K562 (cell line): ENCODE measurements around the gene TMEM45B. TPM values are rescaled to one million over a fixed set of nuclear protein-coding genes. Genes with fewer than 3 reads are reported as not detected.

ENCODE experiments used
- ATAC-seq: fragments of 200-7000 bp; cut with Tn5 transposase; 3 replicates; pipeline ENCODE4 v1.9.1; 2020; ENCODE audit warnings: moderate library complexity
- BruUV-seq: library from RNA; stranded (reverse); fragments of 400-500 nt; replicated peaks from 2 replicates; lab custom pipeline; 2021; lab: Mats Ljungman, UMichigan
- CTCF ChIA-PET: fragments of 300-600 bp; formaldehyde crosslinking; extraction: SDS; loops from one replicate; lab custom pipeline; 2021; ENCODE audit warnings: low intra/inter-chr PET ratio; lab: Yijun Ruan, JAX
- POLR2A ChIA-PET: fragments of 300-600, 350-650 bp; sonication (Branson Sonifier 250); formaldehyde crosslinking; extraction: SDS; loops from one replicate; lab custom pipeline; 2021; ENCODE audit warnings: antibody characterized with exemption, inconsistent platforms; lab: Yijun Ruan, JAX
- DNase-seq, 4 experiments: peaks; one replicate each; pipeline versions ENCODE4 v3.0.0 to v3.0.0-alpha.2; 2011 to 2018; ENCODE audit warnings: low spot score in 3 of 4, mixed read lengths in 3 of 4; ENCODE audit errors: extremely low read depth in 1 of 4
- FAIRE-seq: peaks from 2 replicates; lab custom pipeline; 2011; peaks lifted over from hg19 to GRCh38; lab: Jason Lieb, UNC
- H2AFZ ChIP-seq: 2 replicates; pipeline ENCODE4 v1.6.0; 2011; ENCODE audit warnings: low read depth, low read length, control low read depth, inconsistent platforms
- H3K27ac ChIP-seq: fragments of 200-600 bp; 3 replicates; pipeline ENCODE4 v1.8.0; 2011; ENCODE audit warnings: low read depth, mild to moderate bottlenecking, control low read depth, inconsistent platforms, low read length, moderate library complexity, mixed read lengths; ENCODE audit errors: extremely low read depth
- H3K27me3 ChIP-seq, 2 experiments: fragments of 300-600 bp in 1 of 2; 2 replicates in 1 of 2; 3 replicates in 1 of 2; pipeline versions ENCODE4 v1.6.0 to v1.8.0; 2011; ENCODE audit warnings: inconsistent platforms in 2 of 2, low read length in 2 of 2, mild to moderate bottlenecking in 1 of 2, mixed read lengths in 1 of 2, moderate library complexity in 1 of 2; ENCODE audit not compliant: control insufficient read depth in 2 of 2, insufficient read depth in 2 of 2
- H3K36me3 ChIP-seq: fragments of 300-600 bp; 3 replicates; pipeline ENCODE4 v1.8.0; 2011; ENCODE audit warnings: mild to moderate bottlenecking, low read length, inconsistent platforms; ENCODE audit not compliant: control insufficient read depth, insufficient read depth
- H3K4me1 ChIP-seq, 2 experiments: fragments of 200-600 bp in 1 of 2; replicated peaks in 1 of 2; 2 replicates in 1 of 2; 3 replicates in 1 of 2; pipeline versions ENCODE4 v1.5.1 to v1.8.0; 2011; ENCODE audit warnings: inconsistent platforms in 2 of 2, low read length in 2 of 2, mild to moderate bottlenecking in 1 of 2, mixed read lengths in 1 of 2, moderate library complexity in 1 of 2; ENCODE audit not compliant: control insufficient read depth in 2 of 2, insufficient read depth in 2 of 2
- H3K4me2 ChIP-seq: 2 replicates; pipeline ENCODE4 v1.6.1; 2011; ENCODE audit warnings: low read length, control low read depth, inconsistent platforms, mixed read lengths; ENCODE audit not compliant: insufficient read depth
- H3K4me3 ChIP-seq: fragments of 200-600 bp; sonication (generic), shearing (Covaris generic); 2 replicates; pipeline ENCODE4 v1.5.1; 2016; ENCODE audit warnings: control low read depth, inconsistent platforms
- H3K79me2 ChIP-seq: fragments of 200-600 bp; 3 replicates; pipeline ENCODE4 v1.8.0; 2011; ENCODE audit warnings: low read length, inconsistent platforms; ENCODE audit not compliant: control insufficient read depth, insufficient read depth
- H3K9ac ChIP-seq, 2 experiments: 2 replicates each; pipeline versions ENCODE4 v1.6.0 to v1.6.1; 2011; ENCODE audit warnings: low read depth in 2 of 2, low read length in 2 of 2, control low read depth in 1 of 2, inconsistent platforms in 1 of 2, mild to moderate bottlenecking in 1 of 2, mixed read lengths in 1 of 2; ENCODE audit not compliant: insufficient read depth in 1 of 2
- H3K9me1 ChIP-seq: one replicate; pipeline ENCODE4 v1.6.0; 2011; ENCODE audit warnings: inconsistent platforms, mild to moderate bottlenecking, low read length, moderate library complexity; ENCODE audit not compliant: control insufficient read depth, insufficient read depth
- H3K9me3 ChIP-seq: replicated peaks from 2 replicates; pipeline ENCODE4 v1.5.1; 2011; ENCODE audit warnings: low read depth, low read length, inconsistent platforms; ENCODE audit not compliant: control insufficient read depth, insufficient read depth
- H4K20me1 ChIP-seq: replicated peaks from 2 replicates; pipeline ENCODE4 v1.6.1; 2011; ENCODE audit warnings: low read length, inconsistent platforms, mixed read lengths; ENCODE audit not compliant: control insufficient read depth, insufficient read depth
- BRD4 ChIP-seq: fragments of 200-600 bp; sonication (generic); IDR thresholded peaks from 2 replicates; pipeline ENCODE4 v1.6.1; 2017; ENCODE audit warnings: inconsistent platforms
- CSDE1 ChIP-seq, 2 experiments: fragments of 450-650 bp; IDR thresholded peaks; 2 replicates each; pipeline ENCODE4 v1.6.1; 2016; ENCODE audit warnings: mild to moderate bottlenecking in 1 of 2
- CUX1 ChIP-seq: fragments of 200-800 bp; sonication (Bioruptor generic); IDR thresholded peaks from 2 replicates; pipeline ENCODE4 v1.6.1; 2016; ENCODE audit warnings: missing genetic modification characterization, missing compliant biosample characterization
- DIDO1 ChIP-seq: fragments of 450-650 bp; IDR thresholded peaks from 2 replicates; pipeline ENCODE4 v1.6.1; 2016; ENCODE audit warnings: low read depth, missing biosample characterization, missing genetic modification characterization
- GTF2A2 ChIP-seq: IDR thresholded peaks from 2 replicates; pipeline ENCODE4 v1.6.1; 2016; ENCODE audit warnings: mild to moderate bottlenecking, missing genetic modification characterization, missing compliant biosample characterization
- HDAC1 ChIP-seq, 2 experiments: fragments of 450-650 bp; IDR thresholded peaks; 2 replicates each; pipeline ENCODE4 v1.6.1; 2016 to 2017; ENCODE audit warnings: inconsistent platforms in 1 of 2, mild to moderate bottlenecking in 1 of 2, moderate library complexity in 1 of 2
- LEF1 ChIP-seq: fragments of 450-650 bp; IDR thresholded peaks from 2 replicates; pipeline ENCODE4 v1.6.1; 2016; ENCODE audit warnings: mild to moderate bottlenecking
- MEF2A ChIP-seq: IDR thresholded peaks from 2 replicates; pipeline ENCODE4 v1.6.1; 2011; ENCODE audit warnings: low read depth, mild to moderate bottlenecking, low read length, moderate library complexity; ENCODE audit not compliant: control insufficient read depth
- NFE2 ChIP-seq: IDR thresholded peaks from 2 replicates; pipeline ENCODE4 v1.6.1; 2014; ENCODE audit warnings: antibody characterized with exemption, low read depth
- POLR2H ChIP-seq: IDR thresholded peaks from 2 replicates; pipeline ENCODE4 v1.6.1; 2016; ENCODE audit warnings: missing genetic modification characterization, low read depth, mild to moderate bottlenecking, control low read depth, missing compliant biosample characterization, moderate library complexity
- POU5F1 ChIP-seq: fragments of 150-350 bp; IDR thresholded peaks from 2 replicates; pipeline ENCODE4 v1.6.1; 2014; ENCODE audit warnings: borderline replicate concordance, low read length, low read depth, mild to moderate bottlenecking; ENCODE audit not compliant: partially characterized antibody
- PRDM10 ChIP-seq: fragments of 450-650 bp; IDR thresholded peaks from 2 replicates; pipeline ENCODE4 v1.6.1; 2018; ENCODE audit not compliant: partially characterized antibody
- ZNF830 ChIP-seq: fragments of 250-450 bp; sonication (Bioruptor Pico); IDR thresholded peaks from 2 replicates; pipeline ENCODE4 v1.5.0; 2021; ENCODE audit warnings: mild to moderate bottlenecking
- WGBS: fragments of 100-300 bp; shearing (Covaris generic); methylation state at CpG from one replicate; pipeline ENCODE4 v1.1.6; 2016; ENCODE audit warnings: low coverage, mixed read lengths; ENCODE audit not compliant: insufficient coverage; ENCODE audit errors: missing lambda C conversion rate; 5-methylcytosine and 5-hydroxymethylcytosine counted together
- in situ Hi-C: fragments of 300-500 bp; cut with MboI; formaldehyde crosslinking; loops from 4 replicates; pipeline ENCODE4 v1.15.0; 2018; ENCODE audit warnings: inconsistent platforms, mixed read lengths
- intact Hi-C: fragments of 100-400 bp; cut with micrococcal nuclease; formaldehyde crosslinking; loops from 2 replicates; pipeline ENCODE4 v1.14.2; 2022
- polyA plus RNA-seq, 8 experiments: library from polyadenylated mRNA; depleted of rRNA in 4 of 8; stranded (reverse) in 5 of 8; unstranded in 3 of 8; fragments of >200 nt; fragmentation: Nextera tagmentation in 2 of 8; fragmentation: Illumina TruSeq in 1 of 8; extraction: Ambion mirVana in 2 of 8; extraction: Trizol in 1 of 8; gene quantifications; 2 replicates each; pipeline versions ENCODE4 v1.2.1 to v1.2.3, GENCODE V29; 2011 to 2014; ENCODE audit warnings: inconsistent platforms in 1 of 8, missing spikeins in 1 of 8
- total RNA-seq, 7 experiments: library from RNA; depleted of rRNA in 6 of 7; stranded (reverse); fragments of >200 nt in 6 of 7; fragmentation: Illumina TruSeq in 2 of 7; extraction: Trizol in 2 of 7; gene quantifications; 2 replicates each; pipeline versions ENCODE4 v1.2.1 to v1.2.3, GENCODE V29; 2011 to 2021; ENCODE audit warnings: low replicate concordance in 1 of 7

Gene TMEM45B
- total and polyA plus RNA-seq, 9 of the 15 experiments (the other 6 are each of a cell fraction or from before 2014, with no cell fraction given) = 0.07 TPM; not detected in 8

DNA sequence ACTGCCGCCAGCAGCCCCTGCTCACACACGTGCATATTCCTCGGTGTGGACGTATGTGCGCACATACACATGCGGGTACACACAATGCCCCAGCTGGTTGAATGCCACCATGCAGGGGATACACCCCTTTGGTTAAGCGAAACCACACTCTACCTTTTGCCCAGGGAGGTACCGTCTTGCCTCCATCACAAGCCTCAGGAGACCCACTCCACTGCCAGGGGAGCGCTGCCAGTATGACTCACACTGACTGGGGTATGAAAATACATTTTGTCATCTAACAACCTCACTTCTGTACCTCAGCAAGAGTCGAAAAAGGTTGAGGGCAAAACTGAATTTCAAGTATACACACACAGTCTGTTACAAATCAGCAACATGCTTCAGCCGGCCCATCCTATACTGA, 39.4 kb downstream of the TMEM45B start:
- FAIRE-seq = no peak
- intact Hi-C loops = no loop called here
- TF ChIP-seq ZNF830 (no peak), POU5F1 (no peak), GTF2A2 (tag) (no peak), CUX1 (CRISPR knock-in tag) (no peak), PRDM10 (no peak), HDAC1 (IDR thresholded peaks at IDR 0.05) (no peak), NFE2 (no peak), POLR2H (tag) (no peak), DIDO1 (no peak), MEF2A (no peak), CSDE1 (IDR thresholded peaks at IDR 0.05) (no peak), LEF1 (no peak), BRD4 (no peak)

More for the DNA sequence above, 39.4 kb downstream of the TMEM45B start:
- H3K4me1 ChIP-seq = no peaks in the 10 kb centered on the region
- H2AFZ ChIP-seq = no peak overlapping the region
- H3K27me3 ChIP-seq = peaks cover 41 to 45% of the 10 kb centered on the region in 2 experiments; a peak in 4 of 5 replicates
- H3K36me3 ChIP-seq = peaks cover 4% of the 10 kb centered on the region; the same call in 1 of the 3 replicates
- H3K9me3 ChIP-seq = no peaks in the 10 kb centered on the region
- in situ Hi-C loops = no loop called here
- 34% methylated on average over 11 of the region's 11 CpGs for WGBS
- ChIA-PET CTCF (no interaction called here), POLR2A (no interaction called here)
- no peak for ATAC-seq
- DNase-seq = no peak
- no peak overlapping the region for H3K4me2 ChIP-seq
- H3K27ac ChIP-seq = no peak overlapping the region
- no peak overlapping the region for H3K4me3 ChIP-seq
- H3K79me2 ChIP-seq = no peaks in the 10 kb centered on the region
- H3K9ac ChIP-seq = no peak overlapping the region
- H3K9me1 ChIP-seq = no peaks in the 10 kb centered on the region
- no TSS peak for BruUV-seq
- no peaks in the 10 kb centered on the region for H4K20me1 ChIP-seq
